ENCODE results near the gene EPS8.

EPS8 gene

GRCh38 chr12:15693228-15693911 is 95.8 kb downstream of the EPS8 start:
- peaks cover 60% of the 10 kb centered on the region for H3K4me1 Mint-ChIP-seq (ENCODE audit: low read depth)
- H3K4me3 Mint-ChIP-seq = no peak overlapping the region
- H3K27me3 Mint-ChIP-seq = no peaks in the 10 kb centered on the region
- intact Hi-C loops (cut with micrococcal nuclease) = loop anchor here (5.0 to 10.0 kb wide), 2 partner anchors 34 to 89 kb away; no protein-coding TSS in a partner anchor
- H3K36me3 Mint-ChIP-seq (ENCODE audit: low read depth) = no peaks in the 10 kb centered on the region
- H3K27ac Mint-ChIP-seq = peak overlapping the region; percentile 80
- H3K9me3 Mint-ChIP-seq = peaks cover 8% of the 10 kb centered on the region

- Mint-ChIP-seq H3K4me1 (ENCODE audit: low read depth) (peaks cover 48% of the 10 kb centered on the region), H3K36me3 (ENCODE audit: low read depth) (no peaks in the 10 kb centered on the region), H3K27ac (peak overlapping the region; percentile 80), H3K27me3 (no peaks in the 10 kb centered on the region), H3K4me3 (no peak overlapping the region), H3K9me3 (peaks cover 8% of the 10 kb centered on the region)
- intact Hi-C loops (cut with micrococcal nuclease) = loop anchor here (5.0 to 10.0 kb wide), 2 partner anchors 36 to 87 kb away; no protein-coding TSS in a partner anchor
Observed at GRCh38 chr12:15691388-15691787, 97.8 kb downstream of the EPS8 start.

- peaks cover 47% of the 10 kb centered on the region for H3K4me1 Mint-ChIP-seq (ENCODE audit: low read depth)
- peaks cover 8% of the 10 kb centered on the region for H3K9me3 Mint-ChIP-seq
- H3K4me3 Mint-ChIP-seq = no peak overlapping the region
- intact Hi-C loops (cut with micrococcal nuclease) = loop anchor here (5.0 to 10.0 kb wide), 2 partner anchors 37 to 86 kb away; no protein-coding TSS in a partner anchor
- no peaks in the 10 kb centered on the region for H3K27me3 Mint-ChIP-seq
- no peaks in the 10 kb centered on the region for H3K36me3 Mint-ChIP-seq (ENCODE audit: low read depth)
- peak overlapping the region; percentile 80 for H3K27ac Mint-ChIP-seq
Observed at GRCh38 chr12:15690320-15690719, 98.9 kb downstream of the EPS8 start.

GRCh38 chr12:15689751-15690191 is 99.4 kb downstream of the EPS8 start:
- peaks cover 8% of the 10 kb centered on the region for H3K9me3 Mint-ChIP-seq
- no peaks in the 10 kb centered on the region for H3K27me3 Mint-ChIP-seq
- H3K4me3 Mint-ChIP-seq = no peak overlapping the region
- no peak overlapping the region for H3K27ac Mint-ChIP-seq
- intact Hi-C loops (cut with micrococcal nuclease) = loop anchor here (5.0 to 10.0 kb wide), 2 partner anchors 38 to 85 kb away; no protein-coding TSS in a partner anchor
- no peaks in the 10 kb centered on the region for H3K36me3 Mint-ChIP-seq (ENCODE audit: low read depth)
- peaks cover 47% of the 10 kb centered on the region for H3K4me1 Mint-ChIP-seq (ENCODE audit: low read depth)

- H3K4me3 Mint-ChIP-seq = peak overlapping the region; percentile 52
- H3K36me3 Mint-ChIP-seq (ENCODE audit: low read depth) = no peaks in the 10 kb centered on the region
- peaks cover 8% of the 10 kb centered on the region for H3K9me3 Mint-ChIP-seq
- no peaks in the 10 kb centered on the region for H3K27me3 Mint-ChIP-seq
- H3K4me1 Mint-ChIP-seq (ENCODE audit: low read depth) = peaks cover 47% of the 10 kb centered on the region
- intact Hi-C loops (cut with micrococcal nuclease) = no loop called here
- peak overlapping the region; percentile 93 for H3K27ac Mint-ChIP-seq
Observed at GRCh38 chr12:15688838-15689625, 100.2 kb downstream of the EPS8 start.

GRCh38 chr12:15688202-15688736 is 100.9 kb downstream of the EPS8 start:
- Mint-ChIP-seq H3K27me3 (no peaks in the 10 kb centered on the region), H3K4me1 (ENCODE audit: low read depth) (peaks cover 43% of the 10 kb centered on the region), H3K27ac (peak overlapping the region; percentile 93), H3K9me3 (peaks cover under 1% of the 10 kb centered on the region), H3K36me3 (ENCODE audit: low read depth) (no peaks in the 10 kb centered on the region), H3K4me3 (peak overlapping the region; percentile 52)
- intact Hi-C loops (cut with micrococcal nuclease) = no loop called here

- no peak overlapping the region for H3K4me3 Mint-ChIP-seq
- intact Hi-C loops (cut with micrococcal nuclease) = no loop called here
- no peaks in the 10 kb centered on the region for H3K9me3 Mint-ChIP-seq
- H3K27ac Mint-ChIP-seq = peak overlapping the region; percentile 93
- H3K27me3 Mint-ChIP-seq = no peaks in the 10 kb centered on the region
- no peaks in the 10 kb centered on the region for H3K36me3 Mint-ChIP-seq (ENCODE audit: low read depth)
- H3K4me1 Mint-ChIP-seq (ENCODE audit: low read depth) = peaks cover 36% of the 10 kb centered on the region
Observed at GRCh38 chr12:15687583-15687982, 101.6 kb downstream of the EPS8 start.

- H3K36me3 Mint-ChIP-seq (ENCODE audit: low read depth) = no peaks in the 10 kb centered on the region
- intact Hi-C loops (cut with micrococcal nuclease) = no loop called here
- H3K27ac Mint-ChIP-seq = no peak overlapping the region
- peaks cover 13% of the 10 kb centered on the region for H3K4me1 Mint-ChIP-seq (ENCODE audit: low read depth)
- H3K4me3 Mint-ChIP-seq = no peak overlapping the region
- no peaks in the 10 kb centered on the region for H3K9me3 Mint-ChIP-seq
- no peaks in the 10 kb centered on the region for H3K27me3 Mint-ChIP-seq
Observed at GRCh38 chr12:15684896-15685658, 104.1 kb downstream of the EPS8 start.

- Mint-ChIP-seq H3K4me3 (no peak overlapping the region), H3K27me3 (no peaks in the 10 kb centered on the region), H3K36me3 (ENCODE audit: low read depth) (no peaks in the 10 kb centered on the region), H3K4me1 (ENCODE audit: low read depth) (peaks cover under 1% of the 10 kb centered on the region), H3K27ac (no peak overlapping the region), H3K9me3 (no peaks in the 10 kb centered on the region)
- intact Hi-C loops (cut with micrococcal nuclease) = no loop called here
Observed at GRCh38 chr12:15682826-15683225, 106.4 kb downstream of the EPS8 start.

GRCh38 chr12:15679151-15679550 is 110.0 kb downstream of the EPS8 start:
- intact Hi-C loops (cut with micrococcal nuclease) = no loop called here
- Mint-ChIP-seq H3K4me1 (ENCODE audit: low read depth) (no peaks in the 10 kb centered on the region), H3K9me3 (no peaks in the 10 kb centered on the region), H3K27me3 (no peaks in the 10 kb centered on the region), H3K27ac (no peak overlapping the region), H3K4me3 (no peak overlapping the region), H3K36me3 (ENCODE audit: low read depth) (no peaks in the 10 kb centered on the region)

- Mint-ChIP-seq H3K27ac (no peak overlapping the region), H3K27me3 (no peaks in the 10 kb centered on the region), H3K9me3 (no peaks in the 10 kb centered on the region), H3K4me3 (no peak overlapping the region), H3K36me3 (ENCODE audit: low read depth) (no peaks in the 10 kb centered on the region), H3K4me1 (ENCODE audit: low read depth) (no peaks in the 10 kb centered on the region)
- intact Hi-C loops (cut with micrococcal nuclease) = no loop called here
Observed at GRCh38 chr12:15677726-15678201, 111.4 kb downstream of the EPS8 start.

GRCh38 chr12:15677228-15677627 is 112.0 kb downstream of the EPS8 start:
- Mint-ChIP-seq H3K9me3 (no peaks in the 10 kb centered on the region), H3K4me3 (no peak overlapping the region), H3K4me1 (ENCODE audit: low read depth) (no peaks in the 10 kb centered on the region), H3K27me3 (no peaks in the 10 kb centered on the region), H3K36me3 (ENCODE audit: low read depth) (no peaks in the 10 kb centered on the region), H3K27ac (no peak overlapping the region)
- intact Hi-C loops (cut with micrococcal nuclease) = no loop called here

GRCh38 chr12:15672671-15673270 is 116.4 kb downstream of the EPS8 start:
- Mint-ChIP-seq H3K4me3 (no peak overlapping the region), H3K27me3 (no peaks in the 10 kb centered on the region), H3K4me1 (ENCODE audit: low read depth) (no peaks in the 10 kb centered on the region), H3K36me3 (ENCODE audit: low read depth) (no peaks in the 10 kb centered on the region), H3K27ac (no peak overlapping the region), H3K9me3 (no peaks in the 10 kb centered on the region)
- intact Hi-C loops (cut with micrococcal nuclease) = no loop called here

All from dendritic cell treated with granulocyte-macrophage colony-stimulating factor and Interleukin-4, amounts not matched to agents 40 ng/mL and 50 ng/mL, for 4 days (primary cell).